Activated CD8-positive, alpha-beta T cell treated with anti-CD3 and anti-CD28 coated beads for 36 hours (primary cell): ENCODE data around the gene STAT6. TPM values are rescaled to one million over a fixed set of nuclear protein-coding genes. Genes with fewer than 3 reads are reported as not detected.

Experiments used
- ATAC-seq: fragments of 200-7000 bp; cut with Tn5 transposase; one replicate; pipeline ENCODE4 v1.10.0; 2021; ENCODE audit warnings: mild to moderate bottlenecking, moderate library complexity
- CTCF ChIA-PET: fragments of 350-600 bp; sonication (Branson Sonifier 250); formaldehyde crosslinking; loops from one replicate; lab custom pipeline; 2021; ENCODE audit warnings: antibody characterized with exemption; lab: Charles Lee
- POLR2A ChIA-PET: fragments of 350-600 bp; sonication (Branson Sonifier 250); formaldehyde crosslinking; loops from one replicate; lab custom pipeline; 2021; ENCODE audit warnings: antibody characterized with exemption; lab: Charles Lee
- DNase-seq: peaks from one replicate; pipeline ENCODE4 v3.0.0-alpha.2; 2020
- H3K27ac Mint-ChIP-seq: one replicate; pipeline ENCODE4 v1.8.0; 2021; ENCODE audit warnings: mild to moderate bottlenecking, mixed read lengths
- H3K27me3 Mint-ChIP-seq: one replicate; pipeline ENCODE4 v1.8.0; 2021; ENCODE audit warnings: mixed read lengths
- H3K36me3 Mint-ChIP-seq: one replicate; pipeline ENCODE4 v1.8.0; 2021; ENCODE audit warnings: low read depth, mixed read lengths
- H3K4me1 Mint-ChIP-seq: one replicate; pipeline ENCODE4 v1.8.0; 2021; ENCODE audit warnings: low read depth, mixed read lengths
- H3K4me3 Mint-ChIP-seq: one replicate; pipeline ENCODE4 v1.8.0; 2021; ENCODE audit warnings: mild to moderate bottlenecking, moderate library complexity, mixed read lengths
- H3K9me3 Mint-ChIP-seq: one replicate; pipeline ENCODE4 v1.8.0; 2021; ENCODE audit warnings: mixed read lengths
- intact Hi-C: fragments of 100-400 bp; cut with micrococcal nuclease; formaldehyde crosslinking; loops from one replicate; pipeline ENCODE4 v1.10.0; 2022
- total RNA-seq, 2 experiments: library from RNA; stranded (reverse); gene quantifications; one replicate each; pipeline ENCODE4 v1.2.3, GENCODE V29; 2021
- TF ChIP-seq, protein P1 (sequence below): fragments of 200-600 bp; IDR thresholded peaks from one replicate; pipeline ENCODE4 v1.8.0; 2022; ENCODE audit warnings: antibody characterized with exemption, mild to moderate bottlenecking

STAT6 gene
- total RNA-seq, 2 experiments from 2014 or later: 207 to 209 TPM

DNA sequence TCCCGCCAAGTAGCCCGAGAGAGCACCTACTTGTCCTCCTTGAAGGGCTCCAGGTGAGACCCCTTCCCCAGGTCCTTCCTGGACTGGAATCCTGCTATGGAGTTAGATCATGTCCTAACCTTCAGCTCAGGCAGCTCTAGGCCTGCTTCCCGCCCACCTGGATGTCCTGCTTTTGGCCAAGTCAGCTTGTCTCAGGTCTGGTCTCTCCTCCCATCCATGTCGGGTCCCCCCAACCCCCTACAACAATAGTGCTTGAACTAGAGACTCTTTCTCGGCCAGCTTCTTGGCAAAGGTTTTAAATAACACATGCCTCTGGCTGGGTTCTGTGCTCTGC, 18.7 kb downstream of the STAT6 start:
- intact Hi-C loops: no loop called here
- peaks cover 71% of the 10 kb centered on the region for H3K4me1 Mint-ChIP-seq
- ATAC-seq: no peak
- POLR2A ChIA-PET: interaction anchor here (0.6 to 18.7 kb wide), 8 partner anchors 8 to 427 kb away, joined by 3 to 417 read pairs (median 11); partner anchors contain the start of genes NACA, NEMP1 and STAT6
- H3K27me3 Mint-ChIP-seq: no peaks in the 10 kb centered on the region
- peak overlapping the region; percentile 82 for H3K4me3 Mint-ChIP-seq
- TF ChIP-seq, protein P1, sequence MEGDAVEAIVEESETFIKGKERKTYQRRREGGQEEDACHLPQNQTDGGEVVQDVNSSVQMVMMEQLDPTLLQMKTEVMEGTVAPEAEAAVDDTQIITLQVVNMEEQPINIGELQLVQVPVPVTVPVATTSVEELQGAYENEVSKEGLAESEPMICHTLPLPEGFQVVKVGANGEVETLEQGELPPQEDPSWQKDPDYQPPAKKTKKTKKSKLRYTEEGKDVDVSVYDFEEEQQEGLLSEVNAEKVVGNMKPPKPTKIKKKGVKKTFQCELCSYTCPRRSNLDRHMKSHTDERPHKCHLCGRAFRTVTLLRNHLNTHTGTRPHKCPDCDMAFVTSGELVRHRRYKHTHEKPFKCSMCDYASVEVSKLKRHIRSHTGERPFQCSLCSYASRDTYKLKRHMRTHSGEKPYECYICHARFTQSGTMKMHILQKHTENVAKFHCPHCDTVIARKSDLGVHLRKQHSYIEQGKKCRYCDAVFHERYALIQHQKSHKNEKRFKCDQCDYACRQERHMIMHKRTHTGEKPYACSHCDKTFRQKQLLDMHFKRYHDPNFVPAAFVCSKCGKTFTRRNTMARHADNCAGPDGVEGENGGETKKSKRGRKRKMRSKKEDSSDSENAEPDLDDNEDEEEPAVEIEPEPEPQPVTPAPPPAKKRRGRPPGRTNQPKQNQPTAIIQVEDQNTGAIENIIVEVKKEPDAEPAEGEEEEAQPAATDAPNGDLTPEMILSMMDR: no peak
- peak overlapping the region; percentile 92 for H3K27ac Mint-ChIP-seq
- H3K36me3 Mint-ChIP-seq: peaks cover 66% of the 10 kb centered on the region
- CTCF ChIA-PET: interaction anchor here (0.6 to 12.4 kb wide), 11 partner anchors 12 to 415 kb away, joined by 3 to 193 read pairs (median 4); partner anchors contain the start of genes NEMP1, STAT6 and TAC3
- no peaks in the 10 kb centered on the region for H3K9me3 Mint-ChIP-seq
- DNase-seq: no peak

DNA sequence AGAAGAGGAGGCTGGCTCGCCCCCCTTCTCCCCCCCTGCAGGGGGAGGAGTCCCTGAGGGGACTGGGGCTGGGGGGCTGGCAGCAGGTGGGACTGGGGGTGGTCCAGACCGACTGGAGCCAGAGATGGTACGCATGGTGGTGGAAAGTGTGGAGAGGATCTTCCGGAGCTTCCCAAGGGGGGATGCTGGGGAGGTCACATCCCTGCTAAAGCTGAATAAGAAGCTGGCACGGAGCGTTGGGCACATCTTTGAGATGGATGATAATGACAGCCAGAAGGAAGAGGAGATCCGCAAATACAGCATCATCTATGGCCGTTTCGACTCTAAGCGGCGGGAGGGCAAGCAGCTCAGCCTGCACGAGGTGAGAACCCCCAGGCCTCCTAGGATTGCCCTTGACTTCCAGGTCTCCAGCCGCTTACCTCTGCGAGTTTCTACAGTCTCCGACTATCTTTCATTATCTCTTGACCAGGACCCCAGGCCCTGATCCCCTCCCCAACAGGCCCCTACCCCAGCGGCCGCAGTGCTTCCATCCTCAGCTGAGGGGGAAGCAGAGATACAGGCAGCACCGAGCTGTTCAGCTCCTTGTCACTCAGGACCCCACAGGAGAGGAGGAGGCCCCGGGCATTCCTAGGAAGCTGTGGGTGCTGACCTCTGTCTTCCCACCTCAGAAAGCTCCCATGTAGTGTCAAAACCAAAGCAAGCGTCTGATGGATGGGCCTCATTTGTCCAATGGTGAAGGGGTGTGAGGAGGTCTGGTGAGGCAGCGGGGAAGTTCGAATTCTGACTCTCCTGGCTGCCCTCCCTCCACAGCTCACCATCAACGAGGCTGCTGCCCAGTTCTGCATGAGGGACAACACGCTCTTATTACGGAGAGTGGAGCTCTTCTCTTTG, 19.3 kb downstream of the STAT6 start:
- TF ChIP-seq, protein P1: no peak
- Mint-ChIP-seq H3K36me3 (peaks cover 61% of the 10 kb centered on the region), H3K4me1 (peaks cover 66% of the 10 kb centered on the region), H3K4me3 (peak overlapping the region; percentile 82), H3K27ac (peak overlapping the region; percentile 92), H3K27me3 (no peaks in the 10 kb centered on the region), H3K9me3 (no peaks in the 10 kb centered on the region)
- POLR2A ChIA-PET: interaction anchor here (0.9 to 18.7 kb wide), 8 partner anchors 7 to 366 kb away, joined by 3 to 417 read pairs (median 10); partner anchors contain the start of genes NACA, NEMP1 and STAT6
- intact Hi-C loops: no loop called here
- ATAC-seq: no peak
- DNase-seq: no peak
- CTCF ChIA-PET: interaction anchor here (0.6 to 12.4 kb wide), 12 partner anchors 8 to 414 kb away, joined by 3 to 193 read pairs (median 7); partner anchors contain the start of genes NEMP1, STAT6 and TAC3

DNA sequence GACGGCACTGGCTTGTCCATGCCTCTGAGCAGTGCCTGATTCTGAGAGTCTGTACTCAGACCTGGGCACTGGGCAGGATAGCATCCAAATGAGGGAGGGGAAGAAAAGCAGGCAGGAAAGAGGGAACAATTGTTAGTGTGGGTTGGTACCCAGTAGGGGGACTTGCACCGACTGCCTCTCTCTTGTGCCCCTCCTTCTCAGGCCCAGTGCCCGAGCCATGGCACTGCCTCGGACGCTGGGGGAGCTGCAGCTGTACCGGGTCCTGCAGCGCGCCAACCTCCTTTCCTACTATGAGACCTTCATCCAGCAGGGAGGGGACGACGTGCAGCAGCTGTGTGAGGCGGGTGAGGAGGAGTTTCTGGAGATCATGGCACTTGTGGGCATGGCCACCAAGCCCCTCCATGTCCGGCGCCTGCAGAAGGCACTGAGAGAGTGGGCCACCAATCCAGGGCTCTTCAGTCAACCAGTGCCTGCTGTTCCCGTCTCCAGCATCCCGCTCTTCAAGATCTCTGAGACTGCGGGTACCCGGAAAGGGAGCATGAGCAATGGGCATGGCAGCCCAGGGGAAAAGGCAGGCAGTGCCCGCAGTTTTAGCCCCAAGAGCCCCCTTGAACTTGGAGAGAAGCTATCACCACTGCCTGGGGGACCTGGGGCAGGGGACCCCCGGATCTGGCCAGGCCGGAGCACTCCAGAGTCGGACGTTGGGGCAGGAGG, 20.1 kb downstream of the STAT6 start:
- ChIA-PET POLR2A (interaction anchor here (0.6 to 18.7 kb wide), 9 partner anchors 11 to 617 kb away, joined by 3 to 417 read pairs (median 3); partner anchors contain the start of genes NACA, NEMP1, SHMT2 and STAT6), CTCF (interaction anchor here (0.7 to 12.4 kb wide), 11 partner anchors 9 to 147 kb away, joined by 3 to 193 read pairs (median 4); partner anchors contain the start of genes NEMP1 and STAT6)
- TF ChIP-seq, protein P1: no peak
- H3K9me3 Mint-ChIP-seq: no peaks in the 10 kb centered on the region
- no peak for DNase-seq
- peak overlapping the region; percentile 76 for H3K27ac Mint-ChIP-seq
- intact Hi-C loops: no loop called here
- H3K36me3 Mint-ChIP-seq: peaks cover 55% of the 10 kb centered on the region
- H3K4me1 Mint-ChIP-seq: peaks cover 59% of the 10 kb centered on the region
- H3K27me3 Mint-ChIP-seq: no peaks in the 10 kb centered on the region
- no peak for ATAC-seq
- peak overlapping the region; percentile 82 for H3K4me3 Mint-ChIP-seq

DNA sequence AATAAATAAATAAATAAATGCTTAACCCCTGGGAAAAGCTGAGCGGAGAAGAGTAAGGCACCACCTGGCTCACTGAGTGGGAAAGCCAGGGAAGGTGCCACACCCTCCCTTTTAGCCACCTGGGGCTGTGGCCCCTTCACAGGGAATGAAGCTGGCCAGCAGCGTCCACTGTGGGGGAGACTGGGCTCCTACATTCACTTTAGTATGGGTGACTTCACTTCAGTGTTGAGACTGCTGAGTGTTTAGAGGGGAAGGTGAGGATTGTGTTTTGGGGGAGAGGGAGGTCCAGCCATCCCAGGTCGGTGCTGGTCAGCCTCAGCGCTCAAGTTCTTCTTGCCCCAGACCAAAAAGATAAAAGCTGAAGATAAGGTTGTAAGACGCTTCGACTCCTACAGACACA, 20.7 kb downstream of the STAT6 start:
- Mint-ChIP-seq H3K36me3 (peaks cover 53% of the 10 kb centered on the region), H3K27me3 (no peaks in the 10 kb centered on the region), H3K27ac (peak overlapping the region; percentile 76), H3K4me1 (peaks cover 59% of the 10 kb centered on the region), H3K9me3 (no peaks in the 10 kb centered on the region), H3K4me3 (peak overlapping the region; percentile 82)
- DNase-seq (no peak), ATAC-seq (no peak)
- ChIA-PET POLR2A (interaction anchor here (0.6 to 18.7 kb wide), 10 partner anchors 10 to 617 kb away, joined by 3 to 417 read pairs (median 4); partner anchors contain the start of genes NEMP1, SHMT2 and STAT6), CTCF (interaction anchor here (0.7 to 12.4 kb wide), 8 partner anchors 10 to 148 kb away, joined by 3 to 193 read pairs (median 4); partner anchors contain the start of genes NEMP1 and STAT6)
- TF ChIP-seq, protein P1: no peak
- intact Hi-C loops: no loop called here
